GM12878 (cell line): Measurements from ENCODE around the gene THYN1. TPM values are rescaled to one million over a fixed set of nuclear protein-coding genes. Genes with fewer than 3 reads are reported as not detected.

ENCODE experiments used
- BACH1 ChIP-seq: fragments of 450-650 bp; IDR thresholded peaks from 2 replicates; pipeline ENCODE4 v1.6.1; 2017; ENCODE audit warnings: mild to moderate bottlenecking, borderline replicate concordance
- BCL11A ChIP-seq: IDR thresholded peaks from 2 replicates; pipeline ENCODE4 v1.6.1; 2011; ENCODE audit warnings: low read depth, low read length
- CEBPB ChIP-seq, 2 experiments: fragments of 150-350 bp in 1 of 2; IDR thresholded peaks; 2 replicates each; pipeline ENCODE4 v1.6.1; 2012 to 2014; ENCODE audit warnings: low read depth in 2 of 2, low read length in 2 of 2, borderline replicate concordance in 1 of 2, inconsistent platforms in 1 of 2
- CEBPZ ChIP-seq: fragments of 150-350 bp; IDR thresholded peaks from 2 replicates; pipeline ENCODE4 v1.6.1; 2016; ENCODE audit warnings: low read depth, low read length
- CREM ChIP-seq: IDR thresholded peaks from 2 replicates; pipeline ENCODE4 v1.6.1; 2014; ENCODE audit warnings: antibody characterized with exemption, low read depth
- E2F4 ChIP-seq: IDR thresholded peaks from 2 replicates; pipeline ENCODE4 v1.6.1; 2012; ENCODE audit warnings: low read depth, low read length, improper control_type of control experiment
- ETV6 ChIP-seq, 2 experiments: fragments of 450-650 bp in 1 of 2; IDR thresholded peaks in 1 of 2; conservative IDR thresholded peaks in 1 of 2; 2 replicates each; pipeline ENCODE4 v1.6.1; 2014; ENCODE audit warnings: antibody characterized with exemption in 1 of 2, borderline replicate concordance in 1 of 2, low read depth in 1 of 2, mild to moderate bottlenecking in 1 of 2, moderate library complexity in 1 of 2
- JUND ChIP-seq: IDR thresholded peaks from 2 replicates; pipeline ENCODE4 v1.6.1; 2012; ENCODE audit warnings: low read depth, mild to moderate bottlenecking, low read length, improper control_type of control experiment, moderate library complexity
- MEF2A ChIP-seq: IDR thresholded peaks from 2 replicates; pipeline ENCODE4 v1.6.1; 2011; ENCODE audit warnings: low read depth, mild to moderate bottlenecking, low read length, moderate library complexity; ENCODE audit not compliant: insufficient read depth
- NFXL1 ChIP-seq: fragments of 450-650 bp; IDR thresholded peaks from 2 replicates; pipeline ENCODE4 v1.6.1; 2017; ENCODE audit warnings: antibody characterized with exemption, mild to moderate bottlenecking, borderline replicate concordance
- POLR2A ChIP-seq: IDR thresholded peaks from 2 replicates; pipeline ENCODE4 v1.6.1; 2011; ENCODE audit warnings: low read depth, mild to moderate bottlenecking, low read length
- POLR2AphosphoS5 ChIP-seq: IDR thresholded peaks from 2 replicates; pipeline ENCODE4 v1.6.1; 2011; ENCODE audit warnings: mild to moderate bottlenecking, low read length, inconsistent platforms
- RBBP5 ChIP-seq: fragments of 200-600 bp; sonication (generic); conservative IDR thresholded peaks from 2 replicates; pipeline ENCODE4 v1.6.1; 2016
- STAT3 ChIP-seq: IDR thresholded peaks from 2 replicates; pipeline ENCODE4 v1.6.1; 2011; ENCODE audit warnings: low read depth, low read length, improper control_type of control experiment
- WRNIP1 ChIP-seq: IDR thresholded peaks from 2 replicates; pipeline ENCODE4 v1.6.1; 2011; ENCODE audit warnings: low read depth, low read length, improper control_type of control experiment, borderline replicate concordance
- ZBTB33 ChIP-seq: fragments of 450-650 bp; IDR thresholded peaks from 2 replicates; pipeline ENCODE4 v1.6.1; 2017; ENCODE audit warnings: mild to moderate bottlenecking
- ZBTB4 ChIP-seq: fragments of 450-650 bp; formaldehyde crosslinking; IDR thresholded peaks from 2 replicates; pipeline ENCODE4 v1.4.0; 2022; ENCODE audit warnings: mild to moderate bottlenecking, moderate library complexity
- ZNF622 ChIP-seq: fragments of 450-650 bp; IDR thresholded peaks from 2 replicates; pipeline ENCODE4 v1.6.1; 2017; ENCODE audit warnings: mild to moderate bottlenecking, inconsistent platforms
- polyA plus RNA-seq, 11 experiments: library from polyadenylated mRNA; depleted of rRNA in 4 of 11; unstranded in 6 of 11; stranded (reverse) in 5 of 11; fragments of >200 nt; fragmentation: Nextera tagmentation in 4 of 11; fragmentation: Illumina TruSeq in 1 of 11; extraction: Ambion mirVana in 4 of 11; extraction: Trizol in 1 of 11; gene quantifications; 1 replicate in 1 of 11; 2 replicates in 10 of 11; pipeline versions ENCODE4 v1.2.1 to v1.2.3, GENCODE V29; 2011 to 2016; ENCODE audit warnings: inconsistent platforms in 2 of 11, missing spikeins in 2 of 11, low read depth in 1 of 11
- total RNA-seq, 4 experiments: library from RNA; depleted of rRNA in 3 of 4; stranded (reverse); fragments of >200 nt in 3 of 4; fragmentation: Illumina TruSeq in 1 of 4; extraction: Trizol in 1 of 4; gene quantifications; 2 replicates each; pipeline versions ENCODE4 v1.2.1 to v1.2.3, GENCODE V29; 2013 to 2021

THYN1 gene
- total and polyA plus RNA-seq, 10 of the 15 experiments (the other 5 are each of a cell fraction or from before 2014, with no cell fraction given) = 45.7 to 221 (median 96.3) TPM

DNA sequence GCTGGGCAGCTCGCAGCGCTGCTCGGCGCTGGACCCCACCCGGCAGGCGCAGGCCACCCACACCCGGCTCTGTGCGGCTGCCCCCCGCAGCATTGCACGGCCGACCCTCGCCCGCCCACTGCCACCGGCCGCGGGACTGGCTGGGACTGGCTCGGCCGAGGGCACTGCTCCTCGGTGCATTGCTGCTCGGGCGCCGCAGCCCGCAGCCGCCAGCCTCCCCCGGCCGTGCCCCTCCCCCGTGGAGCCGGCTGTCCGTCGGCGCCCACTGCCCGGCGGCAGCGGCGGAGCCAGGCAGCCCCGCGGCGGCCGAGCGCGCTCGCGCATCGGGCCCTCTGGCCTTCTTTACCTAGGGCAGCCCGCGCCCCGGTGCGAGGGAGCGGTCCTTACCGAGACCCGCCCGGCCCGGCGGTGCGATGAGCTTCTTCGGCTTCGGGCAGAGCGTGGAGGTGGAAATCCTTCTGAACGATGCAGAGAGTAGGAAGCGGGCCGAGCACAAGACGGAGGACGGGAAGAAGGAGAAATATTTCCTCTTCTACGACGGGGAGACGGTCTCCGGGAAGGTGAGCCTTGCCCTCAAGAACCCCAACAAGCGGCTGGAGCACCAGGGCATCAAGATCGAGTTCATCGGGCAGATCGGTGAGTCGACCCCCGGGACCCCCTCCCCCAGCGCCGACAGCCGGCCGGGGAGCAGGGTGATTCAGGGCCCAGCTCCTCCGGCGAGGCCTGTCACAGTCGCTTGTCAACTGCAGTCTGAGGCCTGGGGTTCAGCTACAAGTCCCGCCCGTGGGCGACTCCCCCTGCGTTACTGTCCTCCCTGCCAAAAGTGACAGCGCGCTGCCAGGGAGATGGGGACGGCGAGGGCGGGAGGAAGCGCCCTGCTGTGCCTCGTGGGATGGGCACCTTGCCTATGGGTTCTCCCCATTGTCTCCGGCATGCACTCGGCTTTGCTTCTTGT, 28.2 kb downstream of the THYN1 start (continued):
- TF ChIP-seq ZBTB33 (no peak), CREM (no peak), ZBTB4 (no peak), CEBPB (IDR thresholded peaks at IDR 0.05; ENCODE audit: borderline replicate concordance in 1 of 2, low read depth in 2 of 2, low read length in 2 of 2) (no peak), RBBP5 (no peak), WRNIP1 (no peak), E2F4 (no peak), NFXL1 (no peak), BACH1 (peak; percentile 18; the same call in 1 of the 2 replicates), ETV6 (conservative IDR thresholded peaks at IDR 0.05 in 1 of 2, IDR thresholded peaks at IDR 0.05 in 1 of 2; ENCODE audit: borderline replicate concordance in 1 of 2, low read depth in 1 of 2) (no peak), JUND (no peak), POLR2A (peak; percentile 50; the same call in 1 of the 2 replicates), POLR2AphosphoS5 (no peak), BCL11A (no peak), CEBPZ (no peak), MEF2A (no peak), ZNF622 (no peak), STAT3 (no peak)
